Measurements from ENCODE around the gene VPS72. TPM values are rescaled to one million over a fixed set of nuclear protein-coding genes. Genes with fewer than 3 reads are reported as not detected.

Gene VPS72
- polyA plus RNA-seq, 1 donor (not counting 4 experiments of a cell fraction or from before 2014, with no cell fraction given): 69.9 TPM

DNA sequence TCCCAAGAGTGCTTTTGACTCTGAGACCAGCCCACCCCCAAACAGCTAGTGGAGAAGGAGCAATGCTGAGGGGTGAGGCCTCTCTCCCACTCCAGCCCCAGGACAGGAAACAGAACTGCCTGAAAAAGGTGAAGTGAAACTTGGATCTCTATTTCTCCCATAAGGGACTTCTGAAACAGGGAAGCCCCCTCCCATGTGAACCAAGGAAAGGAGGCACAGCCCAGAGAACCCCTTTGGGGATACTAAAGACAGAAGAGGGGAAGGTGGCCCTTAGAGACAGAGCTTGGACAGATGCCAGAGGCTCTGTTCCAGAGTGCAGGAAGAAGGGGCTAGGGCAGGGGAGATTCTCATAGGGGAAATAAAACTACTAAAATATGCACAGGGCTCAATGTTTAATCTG lies 30.6 kb downstream of the VPS72 start:
- H3K27me3 ChIP-seq (ENCODE audit: control insufficient read depth, extremely low read depth, insufficient read depth, low read length): no peaks in the 10 kb centered on the region
- no peak for DNase-seq (ENCODE audit: low read depth, low spot score)
- dilution Hi-C loops (cut with MboI; ENCODE audit: extremely low pct_ligation_motif_present, low sequenced_read_pairs): no loop called here
- no peaks in the 10 kb centered on the region for H3K9me3 ChIP-seq (ENCODE audit: control insufficient read depth, low read depth, low read length)
- no peaks in the 10 kb centered on the region for H3K79me2 ChIP-seq (ENCODE audit: control insufficient read depth, insufficient read depth, low read length)
- FAIRE-seq: no peak
- no peaks in the 10 kb centered on the region for H4K20me1 ChIP-seq (ENCODE audit: control insufficient read depth, extremely low read depth, insufficient read depth, low read length)
- H3K36me3 ChIP-seq (ENCODE audit: control insufficient read depth in 2 of 2, extremely low read depth in 1 of 2, insufficient read depth in 2 of 2, low read length in 2 of 2): peaks cover 10 to 21% of the 10 kb centered on the region in 2 experiments
- no peak overlapping the region for H3K4me3 ChIP-seq (ENCODE audit: control insufficient read depth in 2 of 3, extremely low read depth in 1 of 3, insufficient read depth in 2 of 3, low read depth in 1 of 3, low read length in 3 of 3)
- H2AFZ ChIP-seq (ENCODE audit: control insufficient read depth, low read length): no peak overlapping the region
- H3K4me1 ChIP-seq (ENCODE audit: control insufficient read depth, extremely low read depth, insufficient read depth, low read length): peaks cover 3% of the 10 kb centered on the region
- TF ChIP-seq, protein P1, sequence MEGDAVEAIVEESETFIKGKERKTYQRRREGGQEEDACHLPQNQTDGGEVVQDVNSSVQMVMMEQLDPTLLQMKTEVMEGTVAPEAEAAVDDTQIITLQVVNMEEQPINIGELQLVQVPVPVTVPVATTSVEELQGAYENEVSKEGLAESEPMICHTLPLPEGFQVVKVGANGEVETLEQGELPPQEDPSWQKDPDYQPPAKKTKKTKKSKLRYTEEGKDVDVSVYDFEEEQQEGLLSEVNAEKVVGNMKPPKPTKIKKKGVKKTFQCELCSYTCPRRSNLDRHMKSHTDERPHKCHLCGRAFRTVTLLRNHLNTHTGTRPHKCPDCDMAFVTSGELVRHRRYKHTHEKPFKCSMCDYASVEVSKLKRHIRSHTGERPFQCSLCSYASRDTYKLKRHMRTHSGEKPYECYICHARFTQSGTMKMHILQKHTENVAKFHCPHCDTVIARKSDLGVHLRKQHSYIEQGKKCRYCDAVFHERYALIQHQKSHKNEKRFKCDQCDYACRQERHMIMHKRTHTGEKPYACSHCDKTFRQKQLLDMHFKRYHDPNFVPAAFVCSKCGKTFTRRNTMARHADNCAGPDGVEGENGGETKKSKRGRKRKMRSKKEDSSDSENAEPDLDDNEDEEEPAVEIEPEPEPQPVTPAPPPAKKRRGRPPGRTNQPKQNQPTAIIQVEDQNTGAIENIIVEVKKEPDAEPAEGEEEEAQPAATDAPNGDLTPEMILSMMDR (optimal IDR thresholded peaks at IDR 0.05 in 1 of 3, IDR thresholded peaks at IDR 0.05 in 1 of 3, conservative IDR thresholded peaks at IDR 0.05 in 1 of 3; ENCODE audit: extremely low read depth in 1 of 3, insufficient read depth in 2 of 3, low read length in 3 of 3): no peak
- TF ChIP-seq EZH2 (IDR thresholded peaks at IDR 0.05; ENCODE audit: low read length): no peak
- H3K27ac ChIP-seq (ENCODE audit: control insufficient read depth, insufficient read depth, low read length): no peak overlapping the region
- H3K9ac ChIP-seq (ENCODE audit: control insufficient read depth, extremely low read depth, insufficient read depth, low read length): no peak overlapping the region
- H3K9me1 ChIP-seq (ENCODE audit: control insufficient read depth, extremely low read depth, insufficient read depth, low read length): no peaks in the 10 kb centered on the region
- H3K4me2 ChIP-seq (ENCODE audit: control insufficient read depth, extremely low read depth, insufficient read depth, low read depth, low read length): no peak overlapping the region

DNA sequence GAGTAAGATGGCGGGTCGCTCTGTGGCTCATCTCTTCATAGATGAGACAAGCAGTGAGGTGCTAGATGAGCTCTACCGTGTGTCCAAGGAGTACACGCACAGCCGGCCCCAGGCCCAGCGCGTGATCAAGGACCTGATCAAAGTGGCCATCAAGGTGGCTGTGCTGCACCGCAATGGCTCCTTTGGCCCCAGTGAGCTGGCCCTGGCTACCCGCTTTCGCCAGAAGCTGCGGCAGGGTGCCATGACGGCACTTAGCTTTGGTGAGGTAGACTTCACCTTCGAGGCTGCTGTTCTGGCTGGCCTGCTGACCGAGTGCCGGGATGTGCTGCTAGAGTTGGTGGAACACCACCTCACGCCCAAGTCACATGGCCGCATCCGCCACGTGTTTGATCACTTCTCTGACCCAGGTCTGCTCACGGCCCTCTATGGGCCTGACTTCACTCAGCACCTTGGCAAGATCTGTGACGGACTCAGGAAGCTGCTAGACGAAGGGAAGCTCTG lies 31.2 kb downstream of the VPS72 start:
- H3K36me3 ChIP-seq (ENCODE audit: control insufficient read depth in 2 of 2, extremely low read depth in 1 of 2, insufficient read depth in 2 of 2, low read length in 2 of 2): peaks cover 10 to 21% of the 10 kb centered on the region in 2 experiments

More for the DNA sequence above, 31.2 kb downstream of the VPS72 start:
- no peak overlapping the region for H3K4me3 ChIP-seq (ENCODE audit: control insufficient read depth in 2 of 3, extremely low read depth in 1 of 3, insufficient read depth in 2 of 3, low read depth in 1 of 3, low read length in 3 of 3)
- no peaks in the 10 kb centered on the region for H3K79me2 ChIP-seq (ENCODE audit: control insufficient read depth, insufficient read depth, low read length)
- no peak overlapping the region for H2AFZ ChIP-seq (ENCODE audit: control insufficient read depth, low read length)
- DNase-seq (ENCODE audit: low read depth, low spot score) (no peak), FAIRE-seq (no peak)
- TF ChIP-seq, protein P1 (optimal IDR thresholded peaks at IDR 0.05 in 1 of 3, IDR thresholded peaks at IDR 0.05 in 1 of 3, conservative IDR thresholded peaks at IDR 0.05 in 1 of 3; ENCODE audit: extremely low read depth in 1 of 3, insufficient read depth in 2 of 3, low read length in 3 of 3): no peak
- no peak for TF ChIP-seq EZH2 (IDR thresholded peaks at IDR 0.05; ENCODE audit: low read length)
- dilution Hi-C loops (cut with MboI; ENCODE audit: extremely low pct_ligation_motif_present, low sequenced_read_pairs): no loop called here
- no peaks in the 10 kb centered on the region for H4K20me1 ChIP-seq (ENCODE audit: control insufficient read depth, extremely low read depth, insufficient read depth, low read length)
- no peaks in the 10 kb centered on the region for H3K27me3 ChIP-seq (ENCODE audit: control insufficient read depth, extremely low read depth, insufficient read depth, low read length)
- no peaks in the 10 kb centered on the region for H3K9me3 ChIP-seq (ENCODE audit: control insufficient read depth, low read depth, low read length)
- no peak overlapping the region for H3K27ac ChIP-seq (ENCODE audit: control insufficient read depth, insufficient read depth, low read length)
- no peak overlapping the region for H3K4me2 ChIP-seq (ENCODE audit: control insufficient read depth, extremely low read depth, insufficient read depth, low read depth, low read length)
- H3K4me1 ChIP-seq (ENCODE audit: control insufficient read depth, extremely low read depth, insufficient read depth, low read length): peaks cover 3% of the 10 kb centered on the region
- H3K9ac ChIP-seq (ENCODE audit: control insufficient read depth, extremely low read depth, insufficient read depth, low read length): no peak overlapping the region
- H3K9me1 ChIP-seq (ENCODE audit: control insufficient read depth, extremely low read depth, insufficient read depth, low read length): no peaks in the 10 kb centered on the region

Measured in keratinocyte (primary cell).